ENCODE measurements around the gene PLD1.
"Not testable (repeated sequence)": the region's sequence is repeated elsewhere in the genome, so short reads cannot be mapped to it uniquely, and the experiment has no call there.

Gene PLD1

GRCh38 chr3:171700653-171701052 lies 109.6 kb downstream of the PLD1 start:
- DNase-seq (ENCODE audit: low read depth in 2 of 2), result no peak

- no peak for DNase-seq (ENCODE audit: low read depth in 2 of 2)
Measured at GRCh38 chr3:171700157-171700556, 110.1 kb downstream of the PLD1 start.

GRCh38 chr3:171699601-171700000 lies 110.7 kb downstream of the PLD1 start:
- no peak for DNase-seq (ENCODE audit: low read depth in 2 of 2)

GRCh38 chr3:171696805-171697204 lies 113.5 kb downstream of the PLD1 start:
- DNase-seq (ENCODE audit: low read depth in 2 of 2), result no peak

DNA sequence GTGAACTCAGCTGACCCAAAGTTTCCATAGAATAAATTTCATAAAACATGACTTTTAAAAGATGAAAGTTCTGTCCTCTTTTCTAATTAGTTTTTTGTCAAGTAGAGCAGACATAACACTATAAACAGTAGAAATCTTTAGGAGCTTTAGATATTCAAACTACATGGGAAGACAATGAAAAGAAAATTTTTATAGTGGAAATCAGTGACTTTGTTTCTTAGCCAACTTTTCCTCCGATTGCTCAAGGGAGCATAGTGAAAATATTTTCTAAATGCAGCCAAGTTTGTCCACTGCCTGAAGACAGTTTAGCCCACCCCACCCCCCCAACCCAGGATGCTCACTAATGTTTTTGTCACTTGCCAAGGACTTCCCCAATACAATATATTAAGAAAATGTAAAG lies 114.9 kb downstream of the PLD1 start:
- peak in 1 of 2 experiments; percentile 4 for DNase-seq (ENCODE audit: low read depth in 2 of 2)

- DNase-seq (ENCODE audit: low read depth in 2 of 2), result no peak
Measured at GRCh38 chr3:171694888-171695287, 115.4 kb downstream of the PLD1 start.

GRCh38 chr3:171692551-171692950 lies 117.7 kb downstream of the PLD1 start:
- DNase-seq (ENCODE audit: low read depth in 2 of 2), result not testable (repeated sequence)

GRCh38 chr3:171691485-171691884 lies 118.8 kb downstream of the PLD1 start:
- no peak for DNase-seq (ENCODE audit: low read depth in 2 of 2)

GRCh38 chr3:171690281-171690680 lies 120.0 kb downstream of the PLD1 start:
- DNase-seq (ENCODE audit: low read depth in 2 of 2), result no peak

GRCh38 chr3:171688593-171688992 lies 121.7 kb downstream of the PLD1 start:
- no peak for DNase-seq (ENCODE audit: low read depth in 2 of 2)

DNA sequence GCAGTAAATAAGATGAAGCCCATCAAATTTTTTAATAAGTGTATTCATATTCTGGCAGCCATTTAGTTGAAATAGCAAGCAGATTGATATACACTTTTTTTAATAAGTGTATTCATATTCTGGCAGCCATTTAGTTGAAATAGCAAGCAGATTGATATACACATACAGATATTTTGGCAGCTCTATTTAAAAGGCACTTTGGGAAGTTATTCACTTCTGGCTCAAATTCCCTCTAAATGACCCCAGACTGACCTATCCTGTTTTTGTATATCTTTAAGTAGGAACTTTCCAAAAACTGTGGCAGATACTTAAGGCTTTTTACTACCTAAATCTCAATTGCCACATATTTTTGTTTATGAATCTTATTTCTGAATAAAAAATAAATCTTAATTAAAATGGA lies 122.3 kb downstream of the PLD1 start:
- DNase-seq (ENCODE audit: low read depth in 2 of 2), result no peak

- no peak for DNase-seq (ENCODE audit: low read depth in 2 of 2)
Measured at GRCh38 chr3:171687581-171687980, 122.7 kb downstream of the PLD1 start.

- DNase-seq (ENCODE audit: low read depth in 2 of 2), result no peak
Measured at GRCh38 chr3:171687064-171687463, 123.2 kb downstream of the PLD1 start.

DNA sequence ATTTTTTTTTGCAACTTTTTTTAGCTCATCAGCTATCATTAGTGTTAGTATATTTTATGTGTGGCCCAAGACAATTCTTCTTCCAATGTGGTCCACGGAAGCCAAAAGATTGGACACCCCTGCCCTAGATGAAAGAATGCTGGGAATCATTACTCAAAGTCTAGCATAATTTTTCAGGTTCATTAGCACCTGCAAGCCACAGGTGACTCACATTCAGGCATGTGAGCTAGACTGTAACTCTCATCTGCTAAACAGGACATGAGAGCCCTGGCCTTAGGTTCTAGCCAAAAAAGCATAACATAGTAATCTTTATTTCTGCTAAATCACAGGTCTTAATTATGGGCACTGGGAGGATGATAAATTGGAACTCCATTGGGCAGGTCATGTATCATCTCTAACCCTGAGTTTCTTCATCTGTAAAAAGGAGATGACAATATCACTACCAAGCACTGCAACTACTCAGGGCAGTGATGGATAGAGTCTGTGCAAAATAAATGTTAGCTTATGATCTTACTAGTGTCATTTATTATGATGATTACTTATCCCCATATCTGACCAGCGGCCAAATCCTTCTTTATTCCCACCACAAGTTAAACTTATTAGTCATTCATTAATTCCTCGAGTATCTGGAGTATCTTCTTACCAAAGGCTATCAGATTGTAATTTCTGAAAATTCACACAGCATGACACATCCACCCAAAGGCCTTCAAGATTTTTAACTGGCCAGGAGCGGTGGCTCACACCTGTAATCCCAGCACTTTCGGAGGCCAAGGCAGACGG lies 125.0 kb downstream of the PLD1 start:
- no peak for DNase-seq (ENCODE audit: low read depth in 2 of 2)

DNA sequence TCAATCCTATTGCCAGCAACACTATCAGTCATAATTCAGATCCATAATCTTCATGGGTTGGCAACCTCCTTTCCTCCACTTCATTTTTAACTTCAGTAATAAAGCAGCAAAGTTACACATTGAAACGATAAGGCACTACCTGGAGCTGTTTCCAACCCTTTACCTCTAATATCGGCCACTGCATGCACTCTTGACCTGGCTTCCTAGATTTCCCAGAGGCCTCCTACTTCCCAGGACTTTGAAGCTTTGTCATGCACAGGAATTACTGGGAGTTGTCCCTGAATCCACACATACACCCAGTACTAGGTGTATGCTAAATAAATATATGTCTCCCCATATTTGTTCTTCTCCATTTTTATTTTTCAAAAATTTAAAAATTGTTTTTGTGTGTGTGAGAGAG lies 126.1 kb downstream of the PLD1 start:
- no peak for DNase-seq (ENCODE audit: low read depth in 2 of 2)

- no peak for DNase-seq (ENCODE audit: low read depth in 2 of 2)
Measured at GRCh38 chr3:171682743-171683142, 127.5 kb downstream of the PLD1 start.

- no peak for DNase-seq (ENCODE audit: low read depth in 2 of 2)
Measured at GRCh38 chr3:171680726-171681411, 129.4 kb downstream of the PLD1 start.

DNA sequence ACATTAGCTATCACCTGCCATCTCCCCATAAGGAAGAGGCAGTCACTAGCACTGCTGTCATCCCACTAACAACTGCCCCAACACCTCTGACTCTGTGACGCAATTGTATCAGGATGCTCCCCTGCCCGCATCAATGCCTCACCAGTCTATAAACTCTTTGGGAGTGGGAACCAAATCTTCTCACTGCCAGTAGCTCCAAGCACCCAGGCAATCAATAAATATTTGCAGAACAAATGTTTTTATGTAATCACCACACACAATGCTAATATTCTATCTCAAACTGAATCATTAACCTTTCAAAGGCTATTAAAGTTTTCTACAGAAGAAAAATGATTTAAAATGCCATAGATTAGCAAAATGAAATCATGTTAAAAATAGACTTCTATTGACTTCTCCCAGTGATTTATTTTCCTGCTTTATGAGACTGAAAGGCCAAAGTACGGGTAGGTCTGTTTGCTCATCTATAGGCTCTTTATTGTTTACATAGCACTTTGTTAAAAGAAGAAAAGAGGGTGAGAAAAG lies 131.3 kb downstream of the PLD1 start:
- DNase-seq (ENCODE audit: low read depth in 2 of 2), result no peak

DNA sequence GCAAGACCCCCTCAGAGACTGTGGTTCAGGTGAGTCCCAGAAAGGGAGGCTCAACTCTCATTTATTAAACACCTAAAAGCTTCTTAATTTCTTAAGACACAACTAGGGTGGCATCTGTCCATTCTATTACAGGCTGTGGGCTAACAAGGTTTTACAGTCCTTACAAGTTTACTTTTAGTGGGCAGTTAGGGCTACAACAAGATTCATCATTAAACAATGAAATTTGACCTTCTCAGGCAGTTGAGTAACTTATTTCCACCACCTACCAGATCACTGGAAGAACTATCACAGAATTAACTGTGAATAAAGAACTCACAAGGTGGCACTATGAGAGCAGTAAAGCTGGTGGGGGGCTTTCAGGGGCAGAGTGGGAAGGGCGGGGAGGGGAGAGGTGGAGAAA lies 132.6 kb downstream of the PLD1 start:
- no peak for DNase-seq (ENCODE audit: low read depth in 2 of 2)

- DNase-seq (ENCODE audit: low read depth in 2 of 2), result no peak
Measured at GRCh38 chr3:171676601-171677175, 133.6 kb downstream of the PLD1 start.

- no peak for DNase-seq (ENCODE audit: low read depth in 2 of 2)
Measured at GRCh38 chr3:171673951-171674350, 136.3 kb downstream of the PLD1 start.

DNA sequence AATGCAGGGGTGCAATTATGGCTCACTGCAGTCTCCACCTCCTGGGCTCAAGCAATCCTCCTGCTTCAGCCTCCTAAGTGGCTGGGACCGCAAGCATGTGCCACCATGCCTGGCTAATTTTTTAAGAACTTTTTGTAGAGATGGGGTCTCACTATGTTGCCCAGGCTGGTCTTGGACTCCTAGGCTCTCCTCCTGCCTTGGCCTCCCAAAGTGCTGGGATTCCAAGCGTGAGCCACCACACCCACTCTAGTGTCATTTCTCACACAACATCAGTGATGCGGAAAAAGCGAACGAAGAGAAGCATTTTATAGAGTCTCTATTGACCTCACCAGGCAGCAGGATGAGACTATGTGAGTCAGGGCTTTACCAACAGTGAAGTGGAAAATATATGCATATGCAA lies 137.7 kb downstream of the PLD1 start:
- DNase-seq (ENCODE audit: low read depth in 2 of 2), result no peak

DNA sequence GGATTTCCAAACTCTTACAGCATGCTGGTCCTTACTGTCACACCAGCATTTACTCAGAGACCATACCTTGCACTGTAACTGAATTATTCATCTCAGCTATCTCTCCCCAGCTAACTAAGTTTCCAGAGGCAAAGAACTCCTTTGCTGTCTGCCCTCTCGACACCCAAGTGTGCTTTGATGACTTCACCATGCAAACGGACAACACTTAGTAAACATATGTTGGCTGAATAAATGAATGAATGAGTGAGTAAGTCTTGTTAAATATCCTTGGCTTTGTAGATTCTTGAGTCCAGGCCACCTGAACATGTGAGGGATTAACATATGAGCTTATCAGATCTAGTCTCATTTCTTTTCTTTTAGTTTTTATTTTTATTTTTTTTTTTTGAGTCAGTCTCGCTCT lies 138.2 kb downstream of the PLD1 start:
- DNase-seq (ENCODE audit: low read depth in 2 of 2), result no peak
